CD4-positive, alpha-beta memory T cell (primary cell): ENCODE measurements around the gene FOXP1. TPM values are rescaled to one million over a fixed set of nuclear protein-coding genes. Genes with fewer than 3 reads are reported as not detected.

Experiments used
- CTCF ChIA-PET: fragments of 350-600 bp; sonication (Branson Sonifier 250); formaldehyde crosslinking; loops from one replicate; lab custom pipeline; 2021; ENCODE audit warnings: inconsistent platforms; ENCODE audit not compliant: partially characterized antibody; lab: Charles Lee
- POLR2A ChIA-PET: fragments of 350-600 bp; sonication (Branson Sonifier 250); formaldehyde crosslinking; loops from one replicate; lab custom pipeline; 2021; ENCODE audit not compliant: partially characterized antibody; lab: Charles Lee
- DNase-seq, 5 donors: peaks; one replicate each; pipeline versions ENCODE4 v3.0.0 to v3.0.0-alpha.2; 2020 to 2022; ENCODE audit warnings: mixed read lengths in 1 of 5
- H3K27ac ChIP-seq: one replicate; pipeline ENCODE4 v1.7.0; 2013; ENCODE audit warnings: low read depth, low read length
- H3K27me3 ChIP-seq: 2 replicates; pipeline ENCODE4 v1.7.0; 2013; ENCODE audit warnings: mild to moderate bottlenecking, low read length, moderate library complexity; ENCODE audit not compliant: insufficient read depth
- H3K36me3 ChIP-seq: 2 replicates; pipeline ENCODE4 v1.7.0; 2013; ENCODE audit warnings: mild to moderate bottlenecking, low read length, moderate library complexity; ENCODE audit not compliant: insufficient read depth
- H3K4me1 ChIP-seq: 2 replicates; pipeline ENCODE4 v1.7.0; 2013; ENCODE audit warnings: mild to moderate bottlenecking, low read length, moderate library complexity; ENCODE audit not compliant: insufficient read depth
- H3K4me3 ChIP-seq, 2 donors: one replicate each; pipeline ENCODE4 v1.7.0; 2013; ENCODE audit warnings: low read length in 2 of 2, mild to moderate bottlenecking in 1 of 2
- H3K9me3 ChIP-seq, 2 donors: one replicate each; pipeline ENCODE4 v1.7.0; 2013; ENCODE audit warnings: low read length in 2 of 2, control low read depth in 1 of 2; ENCODE audit not compliant: control insufficient read depth in 1 of 2
- H3K27ac Mint-ChIP-seq, 7 donors: one replicate each; pipeline ENCODE4 v1.8.0; 2020 to 2021; ENCODE audit warnings: mixed read lengths in 7 of 7, mild to moderate bottlenecking in 6 of 7, inconsistent platforms in 3 of 7, moderate library complexity in 3 of 7
- H3K27me3 Mint-ChIP-seq, 2 donors: one replicate each; pipeline ENCODE4 v1.8.0; 2020 to 2021; ENCODE audit warnings: mixed read lengths in 2 of 2
- H3K36me3 Mint-ChIP-seq, 2 donors: one replicate each; pipeline ENCODE4 v1.8.0; 2020 to 2021; ENCODE audit warnings: mixed read lengths in 2 of 2, inconsistent platforms in 1 of 2, mild to moderate bottlenecking in 1 of 2
- H3K4me1 Mint-ChIP-seq, 4 donors: one replicate each; pipeline ENCODE4 v1.8.0; 2020 to 2021; ENCODE audit warnings: mixed read lengths in 4 of 4, mild to moderate bottlenecking in 1 of 4
- H3K4me3 Mint-ChIP-seq, 8 donors: one replicate each; pipeline ENCODE4 v1.8.0; 2020 to 2021; ENCODE audit warnings: mixed read lengths in 8 of 8, mild to moderate bottlenecking in 7 of 8, moderate library complexity in 6 of 8, inconsistent platforms in 3 of 8
- H3K9me3 Mint-ChIP-seq, 8 donors: one replicate each; pipeline ENCODE4 v1.8.0; 2020 to 2021; ENCODE audit warnings: mixed read lengths in 8 of 8, mild to moderate bottlenecking in 5 of 8, inconsistent platforms in 3 of 8, moderate library complexity in 1 of 8
- intact Hi-C: fragments of 100-400 bp; cut with micrococcal nuclease; formaldehyde crosslinking; loops from one replicate; pipeline ENCODE4 v1.15.1; 2023
- polyA plus RNA-seq, 2 donors: library from polyadenylated mRNA; unstranded; fragments of 300-500 nt; fragmentation: Illumina TruSeq; gene quantifications; one replicate each; pipeline ENCODE4 v1.2.3, GENCODE V29; 2021
- total RNA-seq, 2 experiments: library from RNA; stranded (reverse); gene quantifications; one replicate each; pipeline ENCODE4 v1.2.3, GENCODE V29; 2021

FOXP1 gene
- total and polyA plus RNA-seq, 4 experiments from 2014 or later: 189 to 348 (median 279) TPM

GRCh38 chr3:70926835-70927234 lies 656.7 kb downstream of the FOXP1 start:
- H3K27me3 ChIP-seq: no peaks in the 10 kb centered on the region
- ChIA-PET POLR2A (no interaction called here), CTCF (no interaction called here)
- Mint-ChIP-seq H3K36me3 (no peaks in the 10 kb centered on the region), H3K9me3 (peaks cover 0 to 4% (median under 1%) of the 10 kb centered on the region in 8 donors), H3K4me3 (no peak overlapping the region), H3K27ac (no peak overlapping the region), H3K4me1 (no peaks in the 10 kb centered on the region), H3K27me3 (peaks cover 0 to 2% of the 10 kb centered on the region in 2 donors)
- H3K4me3 ChIP-seq: no peak overlapping the region
- intact Hi-C loops: no loop called here
- no peaks in the 10 kb centered on the region for H3K36me3 ChIP-seq
- no peaks in the 10 kb centered on the region for H3K9me3 ChIP-seq
- H3K27ac ChIP-seq: no peak overlapping the region
- H3K4me1 ChIP-seq: no peaks in the 10 kb centered on the region
- DNase-seq: no peak

GRCh38 chr3:70919661-70920060 lies 663.9 kb downstream of the FOXP1 start:
- Mint-ChIP-seq H3K27me3 (peaks cover 13 to 17% of the 10 kb centered on the region in 2 donors), H3K4me3 (no peak overlapping the region), H3K27ac (no peak overlapping the region), H3K9me3 (peaks cover 0 to 4% (median under 1%) of the 10 kb centered on the region in 8 donors), H3K36me3 (no peaks in the 10 kb centered on the region), H3K4me1 (no peaks in the 10 kb centered on the region)
- H3K36me3 ChIP-seq: no peaks in the 10 kb centered on the region
- CTCF ChIA-PET: no interaction called here
- intact Hi-C loops: no loop called here
- no peaks in the 10 kb centered on the region for H3K27me3 ChIP-seq
- H3K4me3 ChIP-seq: no peak overlapping the region
- POLR2A ChIA-PET: no interaction called here
- peak in 1 of 5 donors; percentile 28 for DNase-seq
- H3K27ac ChIP-seq: no peak overlapping the region
- no peaks in the 10 kb centered on the region for H3K4me1 ChIP-seq
- H3K9me3 ChIP-seq: no peaks in the 10 kb centered on the region

GRCh38 chr3:70919091-70919490 lies 664.4 kb downstream of the FOXP1 start:
- no peaks in the 10 kb centered on the region for H3K4me1 Mint-ChIP-seq
- Histone ChIP-seq H3K4me3 (no peak overlapping the region), H3K36me3 (no peaks in the 10 kb centered on the region), H3K27ac (no peak overlapping the region), H3K4me1 (no peaks in the 10 kb centered on the region), H3K9me3 (no peaks in the 10 kb centered on the region), H3K27me3 (no peaks in the 10 kb centered on the region)
- peaks cover 0 to 4% (median 0%) of the 10 kb centered on the region in 8 donors for H3K9me3 Mint-ChIP-seq
- no peak overlapping the region for H3K4me3 Mint-ChIP-seq
- H3K27ac Mint-ChIP-seq: no peak overlapping the region
- ChIA-PET CTCF (interaction anchor here (0.6 kb wide), 1 partner anchor 607 kb away, joined by 3 read pairs; no protein-coding TSS in a partner anchor), POLR2A (no interaction called here)
- peaks cover 13 to 18% of the 10 kb centered on the region in 2 donors for H3K27me3 Mint-ChIP-seq
- DNase-seq: no peak
- intact Hi-C loops: no loop called here
- H3K36me3 Mint-ChIP-seq: no peaks in the 10 kb centered on the region

- Mint-ChIP-seq H3K9me3 (peaks cover 0 to 2% (median 0%) of the 10 kb centered on the region in 8 donors), H3K27ac (no peak overlapping the region), H3K4me3 (no peak overlapping the region), H3K4me1 (no peaks in the 10 kb centered on the region), H3K27me3 (peaks cover 13 to 19% of the 10 kb centered on the region in 2 donors), H3K36me3 (no peaks in the 10 kb centered on the region)
- intact Hi-C loops: no loop called here
- H3K9me3 ChIP-seq: no peaks in the 10 kb centered on the region
- no peaks in the 10 kb centered on the region for H3K36me3 ChIP-seq
- no peak overlapping the region for H3K4me3 ChIP-seq
- POLR2A ChIA-PET: no interaction called here
- CTCF ChIA-PET: no interaction called here
- no peaks in the 10 kb centered on the region for H3K4me1 ChIP-seq
- no peak for DNase-seq
- no peak overlapping the region for H3K27ac ChIP-seq
- no peaks in the 10 kb centered on the region for H3K27me3 ChIP-seq
Observed at GRCh38 chr3:70916375-70917055, 667.0 kb downstream of the FOXP1 start.

GRCh38 chr3:70914862-70915261 lies 668.7 kb downstream of the FOXP1 start:
- no peaks in the 10 kb centered on the region for H3K4me1 Mint-ChIP-seq

GRCh38 chr3:70911719-70912118 lies 671.8 kb downstream of the FOXP1 start:
- Histone ChIP-seq H3K36me3 (no peaks in the 10 kb centered on the region), H3K9me3 (no peaks in the 10 kb centered on the region), H3K4me3 (no peak overlapping the region), H3K27me3 (no peaks in the 10 kb centered on the region), H3K27ac (no peak overlapping the region), H3K4me1 (no peaks in the 10 kb centered on the region)
- Mint-ChIP-seq H3K27me3 (peaks cover 4 to 27% of the 10 kb centered on the region in 2 donors), H3K27ac (no peak overlapping the region), H3K4me3 (no peak overlapping the region), H3K4me1 (no peaks in the 10 kb centered on the region), H3K9me3 (peaks cover 0 to 2% (median 0%) of the 10 kb centered on the region in 8 donors), H3K36me3 (no peaks in the 10 kb centered on the region)
- DNase-seq: no peak
- CTCF ChIA-PET: no interaction called here
- POLR2A ChIA-PET: no interaction called here
- intact Hi-C loops: no loop called here

More at GRCh38 chr3:70914862-70915261, 668.7 kb downstream of the FOXP1 start:
- ChIA-PET POLR2A (no interaction called here), CTCF (no interaction called here)
- Mint-ChIP-seq H3K4me3 (no peak overlapping the region), H3K9me3 (peaks cover 0 to 2% (median 0%) of the 10 kb centered on the region in 8 donors), H3K36me3 (no peaks in the 10 kb centered on the region), H3K27ac (no peak overlapping the region), H3K27me3 (peaks cover 9 to 29% of the 10 kb centered on the region in 2 donors)
- Histone ChIP-seq H3K4me1 (no peaks in the 10 kb centered on the region), H3K27me3 (no peaks in the 10 kb centered on the region), H3K4me3 (no peak overlapping the region), H3K36me3 (no peaks in the 10 kb centered on the region), H3K27ac (no peak overlapping the region), H3K9me3 (no peaks in the 10 kb centered on the region)
- DNase-seq: no peak
- intact Hi-C loops: no loop called here

- Histone ChIP-seq H3K4me3 (no peak overlapping the region), H3K9me3 (no peaks in the 10 kb centered on the region), H3K36me3 (no peaks in the 10 kb centered on the region), H3K27me3 (no peaks in the 10 kb centered on the region), H3K27ac (no peak overlapping the region), H3K4me1 (no peaks in the 10 kb centered on the region)
- no peak for DNase-seq
- Mint-ChIP-seq H3K4me1 (no peaks in the 10 kb centered on the region), H3K27me3 (peaks cover 10 to 16% of the 10 kb centered on the region in 2 donors), H3K27ac (no peak overlapping the region), H3K36me3 (no peaks in the 10 kb centered on the region), H3K9me3 (no peaks in the 10 kb centered on the region), H3K4me3 (no peak overlapping the region)
- POLR2A ChIA-PET: no interaction called here
- intact Hi-C loops: no loop called here
- CTCF ChIA-PET: no interaction called here
Observed at GRCh38 chr3:70905491-70905890, 678.0 kb downstream of the FOXP1 start.
